Muscle of back (tissue), 11 donors: ENCODE results near the gene PYGO1. TPM values are rescaled to one million over a fixed set of nuclear protein-coding genes. Genes with fewer than 3 reads are reported as not detected.
"Not testable (repeated sequence)": the region's sequence is repeated elsewhere in the genome, so short reads cannot be mapped to it uniquely, and the experiment has no call there.

Experiments
- DNase-seq, 3 donors: peaks; one replicate each; pipeline versions ENCODE4 v3.0.0 to v3.0.0-alpha.2; 2013
- polyA plus RNA-seq, 10 donors: library from polyadenylated mRNA; unstranded; fragments of 120-200 nt; gene quantifications; one replicate each; pipeline ENCODE4 v1.2.1, GENCODE V29; 2013; ENCODE audit not compliant: insufficient read length in 10 of 10

Gene PYGO1
- polyA plus RNA-seq, 10 donors = 8.2 to 12.8 (median 10.1) TPM

DNA sequence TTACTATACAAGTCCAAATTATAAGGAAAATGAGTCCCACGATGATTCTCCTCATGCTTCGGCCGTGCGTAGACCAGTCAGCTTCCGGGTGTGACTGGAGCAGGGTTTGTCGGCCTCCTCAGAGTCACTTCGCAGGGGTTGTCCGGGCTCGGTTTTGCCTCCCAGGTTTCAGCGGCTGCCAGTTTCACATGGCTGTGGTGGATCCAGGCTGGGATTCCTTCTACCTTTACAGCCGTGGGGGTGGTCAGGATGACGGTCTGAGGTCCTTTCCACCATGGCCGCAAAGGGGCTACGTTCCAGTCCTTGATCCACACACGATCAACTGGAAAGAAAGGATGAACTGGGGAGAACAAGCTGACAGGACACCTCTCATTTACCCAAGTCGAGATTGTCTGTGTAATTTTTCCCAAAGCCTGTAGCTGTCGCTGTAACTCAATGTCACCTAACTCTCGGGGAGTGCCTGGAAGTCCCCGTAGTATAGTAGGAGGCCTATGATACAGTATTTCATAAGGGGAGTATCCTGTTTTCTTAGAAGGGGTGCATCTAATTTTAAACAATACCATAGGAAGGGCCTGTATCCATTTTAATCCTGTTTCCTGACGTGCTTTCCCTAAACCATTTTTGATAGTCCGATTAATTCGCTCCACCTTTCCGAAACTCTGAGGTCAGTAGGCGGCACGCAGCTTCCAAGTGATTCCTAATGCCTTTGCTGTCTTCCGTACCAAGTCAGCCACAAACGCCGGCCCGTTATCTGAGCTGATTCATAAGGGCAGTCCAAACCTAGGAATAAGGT lies 74.3 kb downstream of the PYGO1 start:
- peak in 2 of 3 donors; percentile 10 to 15 for DNase-seq

DNA sequence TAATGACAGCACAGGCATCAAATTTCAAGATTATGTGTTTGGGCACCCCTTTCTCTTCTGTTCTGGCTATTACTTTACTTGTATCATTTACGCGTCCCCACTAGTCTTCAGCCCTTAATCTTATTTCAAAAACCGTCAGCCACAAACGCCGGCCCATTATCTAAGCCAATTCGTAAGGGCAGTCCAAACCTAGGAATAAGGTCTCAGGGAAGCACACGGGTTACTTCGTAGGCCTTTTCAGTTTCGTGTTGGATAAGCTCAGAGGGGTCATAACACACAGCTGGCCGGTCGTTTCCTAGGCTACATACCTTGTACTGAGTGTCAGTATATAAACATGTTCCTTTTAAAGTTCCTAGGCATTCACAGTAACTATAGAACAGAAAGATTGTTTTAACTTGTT lies 75.0 kb downstream of the PYGO1 start:
- DNase-seq = peak in 1 of 3 donors; percentile 18

GRCh38 chr15:55507567-55507966 lies 80.6 kb downstream of the PYGO1 start:
- DNase-seq = no peak

DNA sequence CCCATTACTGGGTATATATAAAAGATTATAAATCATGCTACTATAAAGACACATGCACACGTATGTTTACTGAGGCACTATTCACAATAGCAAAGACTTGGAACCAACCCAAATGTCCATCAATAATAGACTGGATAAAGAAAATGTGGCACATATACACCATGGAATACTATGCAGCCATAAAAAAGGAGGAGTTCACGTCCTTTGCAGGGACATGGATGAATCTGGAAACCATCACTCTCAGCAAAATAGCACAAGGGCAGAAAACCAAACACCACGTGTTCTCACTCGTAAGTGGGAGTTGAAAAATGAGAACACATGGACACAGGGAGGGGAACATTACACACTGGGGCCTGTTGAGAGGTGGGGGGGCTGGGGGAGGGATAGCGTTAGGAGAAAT lies 82.7 kb downstream of the PYGO1 start:
- not testable (repeated sequence) for DNase-seq

DNA sequence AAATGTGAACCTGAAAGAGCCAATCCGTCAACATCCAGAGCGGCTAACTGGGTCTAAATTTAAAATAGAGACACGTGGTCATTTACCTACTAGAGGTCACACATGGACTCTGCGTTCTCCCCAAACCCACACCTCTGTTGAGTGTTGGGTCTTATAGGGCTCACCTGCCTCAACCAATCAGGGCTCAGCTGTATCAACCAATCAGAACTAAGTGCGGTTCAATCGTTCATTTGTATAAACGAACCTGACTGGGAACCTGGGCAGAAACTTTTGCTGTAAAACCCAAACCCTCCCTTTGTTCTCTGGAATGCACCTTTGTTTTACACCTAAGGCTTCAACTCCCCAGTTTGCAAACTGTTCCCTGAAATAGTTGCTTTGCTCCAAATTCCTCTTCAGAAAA lies 89.0 kb downstream of the PYGO1 start:
- DNase-seq = no peak

GRCh38 chr15:55498109-55498938 lies 89.8 kb downstream of the PYGO1 start:
- DNase-seq = peak; percentile 80 to 94 (median 88)

- no peak for DNase-seq
Observed at GRCh38 chr15:55496716-55497115, 91.4 kb downstream of the PYGO1 start.

- no peak for DNase-seq
Observed at GRCh38 chr15:55494931-55495330, 93.2 kb downstream of the PYGO1 start.

GRCh38 chr15:55488952-55489600 lies 99.1 kb downstream of the PYGO1 start:
- not testable (repeated sequence) for DNase-seq

Other genes starting within 250 kb of the PYGO1 start
- 10 to 100 TPM; 24.4 to 40.6 (median 31.6) TPM for gene CCPG1, start 180.0 kb downstream of the PYGO1 start, polyA plus RNA-seq
- 1 to 10 TPM; 1.0 to 2.0 (median 1.2) TPM for gene PIERCE2, start 179.8 kb downstream of the PYGO1 start, polyA plus RNA-seq
- 1 to 10 TPM; 1.6 to 3.2 (median 2.7) TPM for gene DNAAF4, start 80.1 kb downstream of the PYGO1 start, polyA plus RNA-seq
- 1 to 10 TPM; 2.5 to 4.6 (median 3.3) TPM for gene PRTG, start 154.8 kb upstream of the PYGO1 start, polyA plus RNA-seq